ENCODE results near the gene NGLY1.

Gene NGLY1

GRCh38 chr3:25697553-25697952, 85.7 kb downstream of the NGLY1 start:
- Histone ChIP-seq H3K9ac (ENCODE audit: low read length) (no peak overlapping the region), H3K4me3 (ENCODE audit: low read depth in 1 of 2, low read length in 2 of 2) (no peak overlapping the region), H3K4me1 (ENCODE audit: insufficient read depth, low read length) (no peaks in the 10 kb centered on the region), H3K27ac (ENCODE audit: low read depth, low read length) (no peak overlapping the region), H3K36me3 (ENCODE audit: insufficient read depth, low read length) (no peaks in the 10 kb centered on the region), H3K27me3 (ENCODE audit: control insufficient read depth in 1 of 2, insufficient read depth in 2 of 2, low read length in 2 of 2) (no peaks in the 10 kb centered on the region), H3K9me3 (ENCODE audit: low read length) (no peaks in the 10 kb centered on the region)

DNA sequence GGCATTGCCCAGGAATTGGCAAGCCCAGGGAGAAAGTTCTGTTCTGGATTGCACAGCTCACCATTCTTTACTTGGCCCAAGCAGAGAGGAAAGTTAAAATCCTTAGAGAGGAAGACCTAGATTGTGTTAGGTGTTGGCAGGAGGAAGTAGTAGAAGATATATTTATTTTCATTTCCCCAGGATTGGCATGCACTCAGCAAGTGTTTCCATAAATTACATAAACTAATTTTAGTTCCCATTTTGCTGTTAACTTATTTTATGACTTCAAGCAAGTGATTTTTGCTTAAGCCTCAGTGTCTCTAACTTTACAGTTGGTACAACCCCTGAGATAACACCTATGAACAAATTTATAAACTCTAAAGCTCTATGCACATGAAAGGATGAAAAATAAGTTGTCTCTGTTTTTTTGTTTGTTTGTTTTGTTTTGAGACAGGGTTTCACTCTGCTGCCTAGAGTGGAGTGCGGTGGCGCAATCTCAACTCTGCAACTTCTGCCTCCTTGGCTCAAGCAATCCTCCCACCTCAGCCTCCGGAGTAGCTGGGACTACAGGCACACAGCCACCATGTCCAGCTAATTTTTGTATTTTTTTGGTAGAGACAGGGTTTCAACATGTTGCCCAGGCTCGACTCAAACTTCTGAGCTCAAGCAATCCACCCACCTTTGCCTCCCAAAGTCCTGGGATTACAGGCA, 87.4 kb downstream of the NGLY1 start:
- no peaks in the 10 kb centered on the region for H3K36me3 ChIP-seq (ENCODE audit: insufficient read depth, low read length)
- no peak overlapping the region for H3K27ac ChIP-seq (ENCODE audit: low read depth, low read length)
- H3K9ac ChIP-seq (ENCODE audit: low read length) = no peak overlapping the region
- H3K4me3 ChIP-seq (ENCODE audit: low read depth in 1 of 2, low read length in 2 of 2) = no peak overlapping the region
- H3K27me3 ChIP-seq (ENCODE audit: control insufficient read depth in 1 of 2, insufficient read depth in 2 of 2, low read length in 2 of 2) = no peaks in the 10 kb centered on the region
- H3K9me3 ChIP-seq (ENCODE audit: low read length) = no peaks in the 10 kb centered on the region
- H3K4me1 ChIP-seq (ENCODE audit: insufficient read depth, low read length) = no peaks in the 10 kb centered on the region

DNA sequence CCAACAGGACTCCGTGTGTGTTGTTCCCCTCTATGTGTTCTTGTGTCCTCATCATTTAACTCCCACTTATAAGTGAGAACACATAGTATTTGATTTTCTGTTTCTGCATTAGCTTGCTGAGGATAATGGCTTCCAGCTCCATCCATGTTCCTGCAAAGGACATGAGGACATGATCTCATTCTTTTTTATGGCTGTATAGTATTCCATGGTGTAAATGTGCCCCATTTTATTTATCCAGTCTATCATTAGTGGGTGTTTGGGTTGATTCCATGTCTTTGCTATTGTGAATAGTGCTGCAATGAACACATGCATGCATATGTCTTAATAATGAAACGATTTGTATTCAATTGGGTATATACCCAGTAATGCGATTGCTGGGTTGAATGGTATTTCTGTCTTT, 90.0 kb downstream of the NGLY1 start:
- H3K27ac ChIP-seq (ENCODE audit: low read depth, low read length) = no peak overlapping the region
- no peak overlapping the region for H3K4me3 ChIP-seq (ENCODE audit: low read depth in 1 of 2, low read length in 2 of 2)
- no peak overlapping the region for H3K9ac ChIP-seq (ENCODE audit: low read length)
- no peaks in the 10 kb centered on the region for H3K4me1 ChIP-seq (ENCODE audit: insufficient read depth, low read length)
- H3K27me3 ChIP-seq (ENCODE audit: control insufficient read depth in 1 of 2, insufficient read depth in 2 of 2, low read length in 2 of 2) = no peaks in the 10 kb centered on the region
- no peaks in the 10 kb centered on the region for H3K36me3 ChIP-seq (ENCODE audit: insufficient read depth, low read length)
- no peaks in the 10 kb centered on the region for H3K9me3 ChIP-seq (ENCODE audit: low read length)

- H3K27me3 ChIP-seq (ENCODE audit: control insufficient read depth in 1 of 2, insufficient read depth in 2 of 2, low read length in 2 of 2) = no peaks in the 10 kb centered on the region
- no peak overlapping the region for H3K9ac ChIP-seq (ENCODE audit: low read length)
- no peaks in the 10 kb centered on the region for H3K4me1 ChIP-seq (ENCODE audit: insufficient read depth, low read length)
- H3K27ac ChIP-seq (ENCODE audit: low read depth, low read length) = no peak overlapping the region
- H3K36me3 ChIP-seq (ENCODE audit: insufficient read depth, low read length) = no peaks in the 10 kb centered on the region
- no peak overlapping the region for H3K4me3 ChIP-seq (ENCODE audit: low read depth in 1 of 2, low read length in 2 of 2)
- no peaks in the 10 kb centered on the region for H3K9me3 ChIP-seq (ENCODE audit: low read length)
These were observed 90.9 kb downstream of the NGLY1 start for GRCh38 chr3:25692341-25692740.

GRCh38 chr3:25690768-25691533, 92.3 kb downstream of the NGLY1 start:
- Histone ChIP-seq H3K4me3 (ENCODE audit: low read depth in 1 of 2, low read length in 2 of 2) (no peak overlapping the region), H3K9ac (ENCODE audit: low read length) (no peak overlapping the region), H3K4me1 (ENCODE audit: insufficient read depth, low read length) (no peaks in the 10 kb centered on the region), H3K9me3 (ENCODE audit: low read length) (no peaks in the 10 kb centered on the region), H3K27ac (ENCODE audit: low read depth, low read length) (no peak overlapping the region), H3K27me3 (ENCODE audit: control insufficient read depth in 1 of 2, insufficient read depth in 2 of 2, low read length in 2 of 2) (no peaks in the 10 kb centered on the region), H3K36me3 (ENCODE audit: insufficient read depth, low read length) (no peaks in the 10 kb centered on the region)

DNA sequence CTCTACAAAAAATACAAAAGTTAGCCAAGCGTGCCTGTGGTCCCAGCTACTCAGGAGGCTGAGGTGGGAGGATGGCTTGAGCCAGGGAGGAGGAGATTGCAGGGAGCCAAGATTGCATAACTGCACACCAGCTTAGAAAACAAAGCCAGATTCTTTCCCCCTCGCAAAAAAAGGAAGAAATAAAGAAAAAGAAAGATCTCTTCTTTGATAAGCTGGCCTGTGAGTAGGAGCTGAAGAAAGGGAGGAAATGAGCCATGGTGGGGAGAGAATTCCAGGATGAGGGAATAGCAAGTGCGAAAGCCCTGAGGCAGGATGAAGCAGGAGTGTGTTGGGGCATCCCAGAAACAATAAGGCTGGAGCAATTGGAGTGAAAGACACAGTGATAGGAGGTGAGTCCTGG, 94.0 kb downstream of the NGLY1 start:
- Histone ChIP-seq H3K27me3 (ENCODE audit: control insufficient read depth in 1 of 2, insufficient read depth in 2 of 2, low read length in 2 of 2) (no peaks in the 10 kb centered on the region), H3K9me3 (ENCODE audit: low read length) (no peaks in the 10 kb centered on the region), H3K9ac (ENCODE audit: low read length) (no peak overlapping the region), H3K4me3 (ENCODE audit: low read depth in 1 of 2, low read length in 2 of 2) (no peak overlapping the region), H3K36me3 (ENCODE audit: insufficient read depth, low read length) (no peaks in the 10 kb centered on the region), H3K4me1 (ENCODE audit: insufficient read depth, low read length) (no peaks in the 10 kb centered on the region), H3K27ac (ENCODE audit: low read depth, low read length) (no peak overlapping the region)

DNA sequence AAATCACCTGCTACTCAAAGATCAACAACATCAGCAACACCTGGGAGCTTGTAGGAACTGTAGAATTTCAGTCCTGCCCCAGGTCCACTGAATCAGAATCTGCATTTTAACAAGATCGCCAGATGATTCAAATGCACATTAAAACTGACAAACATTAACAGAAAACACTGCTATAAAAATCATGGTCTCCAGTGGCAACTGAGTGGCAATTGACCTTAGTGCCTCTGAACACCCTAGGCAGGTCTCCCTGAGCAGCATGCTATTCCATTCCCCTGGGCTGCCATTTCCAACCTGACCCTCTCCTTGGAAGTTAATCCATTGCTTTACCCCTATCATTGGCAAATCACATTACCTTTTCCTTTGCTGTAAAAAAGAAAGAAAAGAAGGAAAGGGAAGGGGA, 95.5 kb downstream of the NGLY1 start:
- H3K4me3 ChIP-seq (ENCODE audit: low read depth in 1 of 2, low read length in 2 of 2) = no peak overlapping the region
- no peaks in the 10 kb centered on the region for H3K9me3 ChIP-seq (ENCODE audit: low read length)
- H3K36me3 ChIP-seq (ENCODE audit: insufficient read depth, low read length) = no peaks in the 10 kb centered on the region
- H3K9ac ChIP-seq (ENCODE audit: low read length) = no peak overlapping the region
- H3K27me3 ChIP-seq (ENCODE audit: control insufficient read depth in 1 of 2, insufficient read depth in 2 of 2, low read length in 2 of 2) = no peaks in the 10 kb centered on the region
- H3K4me1 ChIP-seq (ENCODE audit: insufficient read depth, low read length) = no peaks in the 10 kb centered on the region
- H3K27ac ChIP-seq (ENCODE audit: low read depth, low read length) = no peak overlapping the region

- no peak overlapping the region for H3K9ac ChIP-seq (ENCODE audit: low read length)
- H3K4me3 ChIP-seq (ENCODE audit: low read depth in 1 of 2, low read length in 2 of 2) = no peak overlapping the region
These were observed 96.5 kb downstream of the NGLY1 start for GRCh38 chr3:25686766-25687165.

DNA sequence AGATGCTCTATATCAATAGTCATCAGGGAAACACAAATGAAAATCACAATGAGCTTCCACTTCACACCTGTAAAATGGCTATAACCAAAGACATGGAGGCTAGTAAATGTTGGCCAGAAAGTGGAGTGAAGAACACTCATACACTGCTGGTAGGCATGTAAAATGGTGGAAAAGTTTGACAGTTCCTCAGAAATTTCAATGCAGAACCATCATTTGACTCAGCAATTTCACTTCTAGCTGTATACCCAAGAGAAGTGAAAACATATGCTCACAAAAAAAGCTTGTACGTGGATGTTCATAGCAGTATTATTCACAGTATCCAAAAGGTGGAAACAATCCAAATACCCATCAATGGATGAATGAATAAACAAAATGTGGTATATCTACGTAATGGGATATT, 99.4 kb downstream of the NGLY1 start:
- H3K9me3 ChIP-seq (ENCODE audit: low read length) = no peaks in the 10 kb centered on the region
- no peaks in the 10 kb centered on the region for H3K27me3 ChIP-seq (ENCODE audit: control insufficient read depth in 1 of 2, insufficient read depth in 2 of 2, low read length in 2 of 2)
- H3K36me3 ChIP-seq (ENCODE audit: insufficient read depth, low read length) = no peaks in the 10 kb centered on the region
- H3K9ac ChIP-seq (ENCODE audit: low read length) = no peak overlapping the region
- no peak overlapping the region for H3K4me3 ChIP-seq (ENCODE audit: low read depth in 1 of 2, low read length in 2 of 2)
- no peaks in the 10 kb centered on the region for H3K4me1 ChIP-seq (ENCODE audit: insufficient read depth, low read length)
- no peak overlapping the region for H3K27ac ChIP-seq (ENCODE audit: low read depth, low read length)

More at GRCh38 chr3:25686766-25687165, 96.5 kb downstream of the NGLY1 start:
- Histone ChIP-seq H3K27ac (ENCODE audit: low read depth, low read length) (no peak overlapping the region), H3K36me3 (ENCODE audit: insufficient read depth, low read length) (no peaks in the 10 kb centered on the region), H3K27me3 (ENCODE audit: control insufficient read depth in 1 of 2, insufficient read depth in 2 of 2, low read length in 2 of 2) (no peaks in the 10 kb centered on the region), H3K4me1 (ENCODE audit: insufficient read depth, low read length) (no peaks in the 10 kb centered on the region), H3K9me3 (ENCODE audit: low read length) (no peaks in the 10 kb centered on the region)

DNA sequence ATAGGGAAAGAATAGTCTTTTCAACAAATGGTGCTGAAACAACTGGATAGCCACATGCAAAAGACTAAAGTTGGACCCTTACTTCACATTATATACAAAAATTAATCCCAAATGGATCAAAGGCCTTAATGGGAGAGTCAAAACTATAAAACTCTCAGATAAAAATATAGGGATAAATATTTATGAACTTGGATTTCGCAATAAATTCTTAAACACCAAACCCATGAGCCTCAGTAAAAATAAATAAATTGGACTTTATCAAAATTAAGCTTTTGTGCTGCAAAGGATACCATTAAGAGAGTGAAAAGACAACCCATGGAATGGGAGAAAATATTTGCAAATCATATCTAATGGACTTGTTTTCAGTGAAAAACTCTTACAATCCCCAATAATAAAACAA, 99.8 kb downstream of the NGLY1 start:
- no peaks in the 10 kb centered on the region for H3K36me3 ChIP-seq (ENCODE audit: insufficient read depth, low read length)
- no peaks in the 10 kb centered on the region for H3K27me3 ChIP-seq (ENCODE audit: control insufficient read depth in 1 of 2, insufficient read depth in 2 of 2, low read length in 2 of 2)
- H3K27ac ChIP-seq (ENCODE audit: low read depth, low read length) = no peak overlapping the region
- no peaks in the 10 kb centered on the region for H3K9me3 ChIP-seq (ENCODE audit: low read length)
- no peak overlapping the region for H3K4me3 ChIP-seq (ENCODE audit: low read depth in 1 of 2, low read length in 2 of 2)
- no peak overlapping the region for H3K9ac ChIP-seq (ENCODE audit: low read length)
- H3K4me1 ChIP-seq (ENCODE audit: insufficient read depth, low read length) = no peaks in the 10 kb centered on the region

- H3K4me1 ChIP-seq (ENCODE audit: insufficient read depth, low read length) = no peaks in the 10 kb centered on the region
- no peak overlapping the region for H3K4me3 ChIP-seq (ENCODE audit: low read depth in 1 of 2, low read length in 2 of 2)
- no peaks in the 10 kb centered on the region for H3K9me3 ChIP-seq (ENCODE audit: low read length)
- H3K27ac ChIP-seq (ENCODE audit: low read depth, low read length) = no peak overlapping the region
- H3K36me3 ChIP-seq (ENCODE audit: insufficient read depth, low read length) = no peaks in the 10 kb centered on the region
- no peaks in the 10 kb centered on the region for H3K27me3 ChIP-seq (ENCODE audit: control insufficient read depth in 1 of 2, insufficient read depth in 2 of 2, low read length in 2 of 2)
- H3K9ac ChIP-seq (ENCODE audit: low read length) = no peak overlapping the region
These were observed 103.5 kb downstream of the NGLY1 start for GRCh38 chr3:25679642-25680302.
